Trophoblast cell (in vitro differentiated cells and primary cell): ENCODE results near the gene HIRA.
"Not testable (repeated sequence)": the region's sequence is repeated elsewhere in the genome, so short reads cannot be mapped to it uniquely, and the experiment has no call there.

Experiments
- DNase-seq, 2 donors: peaks; one replicate each; pipeline ENCODE4 v3.0.0-alpha.2; 2016
- H2AFZ ChIP-seq: 2 replicates; pipeline ENCODE4 v1.6.1; 2013; ENCODE audit warnings: low read length, moderate library complexity, mild to moderate bottlenecking; ENCODE audit not compliant: insufficient read depth, poor library complexity
- H2AK5ac ChIP-seq: 2 replicates; pipeline ENCODE4 v1.6.1; 2013; ENCODE audit warnings: mild to moderate bottlenecking, low read length
- H2BK120ac ChIP-seq: 2 replicates; pipeline ENCODE4 v1.6.1; 2013; ENCODE audit warnings: low read length, mild to moderate bottlenecking, moderate library complexity; ENCODE audit not compliant: insufficient read depth, poor library complexity
- H2BK12ac ChIP-seq: 2 replicates; pipeline ENCODE4 v1.6.1; 2013; ENCODE audit warnings: mild to moderate bottlenecking, low read length, moderate library complexity
- H2BK5ac ChIP-seq: 2 replicates; pipeline ENCODE4 v1.6.1; 2013; ENCODE audit warnings: low read length, low read depth, moderate library complexity, mild to moderate bottlenecking; ENCODE audit not compliant: poor library complexity
- H3K14ac ChIP-seq: 2 replicates; pipeline ENCODE4 v1.6.1; 2013; ENCODE audit warnings: mild to moderate bottlenecking, low read length
- H3K18ac ChIP-seq: 2 replicates; pipeline ENCODE4 v1.6.1; 2013; ENCODE audit warnings: mild to moderate bottlenecking, low read length
- H3K23ac ChIP-seq: 2 replicates; pipeline ENCODE4 v1.6.1; 2013; ENCODE audit warnings: low read length
- H3K27ac ChIP-seq: 2 replicates; pipeline ENCODE4 v1.5.1; 2013; ENCODE audit warnings: low read depth, mild to moderate bottlenecking, inconsistent platforms, low read length, moderate library complexity
- H3K27me3 ChIP-seq: 2 replicates; pipeline ENCODE4 v1.6.1; 2013; ENCODE audit warnings: inconsistent platforms, mild to moderate bottlenecking, low read length, moderate library complexity; ENCODE audit not compliant: insufficient read depth
- H3K36me3 ChIP-seq, 2 experiments: 1 replicate in 1 of 2; 2 replicates in 1 of 2; pipeline ENCODE4 v1.6.1; 2013; ENCODE audit warnings: low read length in 2 of 2, mild to moderate bottlenecking in 2 of 2, moderate library complexity in 1 of 2; ENCODE audit not compliant: insufficient read depth in 2 of 2, control insufficient read depth in 1 of 2
- H3K4ac ChIP-seq: 2 replicates; pipeline ENCODE4 v1.6.1; 2013; ENCODE audit warnings: low read depth, mild to moderate bottlenecking, low read length, moderate library complexity
- H3K4me1 ChIP-seq, 2 experiments: 1 replicate in 1 of 2; 2 replicates in 1 of 2; pipeline ENCODE4 v1.6.1; 2013; ENCODE audit warnings: low read length in 2 of 2, mild to moderate bottlenecking in 2 of 2, moderate library complexity in 1 of 2; ENCODE audit not compliant: insufficient read depth in 2 of 2, control insufficient read depth in 1 of 2
- H3K4me2 ChIP-seq: 2 replicates; pipeline ENCODE4 v1.6.1; 2013; ENCODE audit warnings: inconsistent platforms, mild to moderate bottlenecking, low read length, moderate library complexity
- H3K4me3 ChIP-seq: 2 replicates; pipeline ENCODE4 v1.5.1; 2013; ENCODE audit warnings: mild to moderate bottlenecking, low read depth, low read length, inconsistent platforms
- H3K79me1 ChIP-seq: one replicate; pipeline ENCODE4 v1.6.1; 2013; ENCODE audit warnings: low read length
- H3K79me2 ChIP-seq: 2 replicates; pipeline ENCODE4 v1.6.1; 2013; ENCODE audit warnings: low read length, mild to moderate bottlenecking; ENCODE audit not compliant: control insufficient read depth, insufficient read depth, poor library complexity
- H3K9ac ChIP-seq: 2 replicates; pipeline ENCODE4 v1.6.1; 2013; ENCODE audit warnings: mild to moderate bottlenecking, low read length
- H3K9me3 ChIP-seq: 2 replicates; pipeline ENCODE4 v1.6.1; 2013; ENCODE audit warnings: low read depth, mild to moderate bottlenecking, control low read depth, inconsistent platforms, low read length; ENCODE audit not compliant: insufficient read depth
- H4K12ac ChIP-seq: 2 replicates; pipeline ENCODE4 v1.6.1; 2013; ENCODE audit warnings: low read depth, mild to moderate bottlenecking, low read length, moderate library complexity
- H4K8ac ChIP-seq: 2 replicates; pipeline ENCODE4 v1.6.1; 2013; ENCODE audit warnings: low read depth, mild to moderate bottlenecking, low read length, moderate library complexity
- H4K91ac ChIP-seq: one replicate; pipeline ENCODE4 v1.6.1; 2013; ENCODE audit warnings: low read depth, mild to moderate bottlenecking, low read length, moderate library complexity
- WGBS: extraction: QIAGEN DNeasy Blood & Tissue Kit; methylation state at CpG from one replicate; pipeline ENCODE4 v1.1.7; 2013; ENCODE audit warnings: missing lambda C conversion rate; ENCODE audit not compliant: insufficient read length, insufficient coverage; ENCODE audit errors: extremely low coverage; 5-methylcytosine and 5-hydroxymethylcytosine counted together

The HIRA gene

GRCh38 chr22:19368876-19369275, 62.7 kb downstream of the HIRA start:
- H2BK12ac ChIP-seq, result no peak overlapping the region

GRCh38 chr22:19367763-19368367, 63.7 kb downstream of the HIRA start:
- H3K27me3 ChIP-seq, result no peaks in the 10 kb centered on the region
- H4K8ac ChIP-seq, result no peak overlapping the region
- H3K4me2 ChIP-seq, result no peak overlapping the region
- H3K9ac ChIP-seq, result no peak overlapping the region
- H3K4me3 ChIP-seq, result no peak overlapping the region
- no peak overlapping the region for H3K4ac ChIP-seq
- no peak overlapping the region for H2BK12ac ChIP-seq
- no peaks in the 10 kb centered on the region for H3K4me1 ChIP-seq
- no peak overlapping the region for H3K27ac ChIP-seq
- H4K12ac ChIP-seq, result no peak overlapping the region
- H3K23ac ChIP-seq, result no peak overlapping the region
- DNase-seq, result no peak
- no peaks in the 10 kb centered on the region for H3K79me2 ChIP-seq
- H2BK120ac ChIP-seq, result no peak overlapping the region
- no peak overlapping the region for H4K91ac ChIP-seq
- no peaks in the 10 kb centered on the region for H3K9me3 ChIP-seq
- H2AK5ac ChIP-seq, result no peak overlapping the region
- H3K79me1 ChIP-seq, result no peaks in the 10 kb centered on the region
- no peak overlapping the region for H3K18ac ChIP-seq
- H3K36me3 ChIP-seq, result peaks cover 21 to 31% of the 10 kb centered on the region in 2 experiments
- H2BK5ac ChIP-seq, result no peak overlapping the region
- no CpG with 5 or more reads among the region's 3 CpGs for WGBS
- H2AFZ ChIP-seq, result no peak overlapping the region
- no peak overlapping the region for H3K14ac ChIP-seq

More at GRCh38 chr22:19368876-19369275, 62.7 kb downstream of the HIRA start:
- no peak overlapping the region for H3K23ac ChIP-seq
- H3K27me3 ChIP-seq, result no peaks in the 10 kb centered on the region
- H3K79me2 ChIP-seq, result no peaks in the 10 kb centered on the region
- H3K18ac ChIP-seq, result no peak overlapping the region
- no peaks in the 10 kb centered on the region for H3K4me1 ChIP-seq
- no CpG with 5 or more reads among the region's 2 CpGs for WGBS
- H3K36me3 ChIP-seq, result peaks cover 20 to 35% of the 10 kb centered on the region in 2 experiments
- H2AFZ ChIP-seq, result no peak overlapping the region
- no peak overlapping the region for H2AK5ac ChIP-seq
- H3K4me2 ChIP-seq, result no peak overlapping the region
- H3K4me3 ChIP-seq, result no peak overlapping the region
- no peak overlapping the region for H4K8ac ChIP-seq
- DNase-seq, result no peak
- no peak overlapping the region for H3K27ac ChIP-seq
- no peak overlapping the region for H2BK5ac ChIP-seq
- H3K79me1 ChIP-seq, result no peaks in the 10 kb centered on the region
- H4K12ac ChIP-seq, result no peak overlapping the region
- no peak overlapping the region for H2BK120ac ChIP-seq
- H3K9ac ChIP-seq, result no peak overlapping the region
- no peak overlapping the region for H3K14ac ChIP-seq
- H4K91ac ChIP-seq, result no peak overlapping the region
- H3K9me3 ChIP-seq, result no peaks in the 10 kb centered on the region
- H3K4ac ChIP-seq, result no peak overlapping the region

- H3K79me2 ChIP-seq, DNase-seq, H2AK5ac ChIP-seq, H3K9ac ChIP-seq, H2AFZ ChIP-seq, H3K14ac ChIP-seq, H3K23ac ChIP-seq, H3K79me1 ChIP-seq, H3K4ac ChIP-seq, H3K27me3 ChIP-seq, H3K4me3 ChIP-seq, H3K18ac ChIP-seq, H2BK5ac ChIP-seq, H2BK12ac ChIP-seq, H3K9me3 ChIP-seq, H3K4me1 ChIP-seq, H4K8ac ChIP-seq, H4K91ac ChIP-seq, H2BK120ac ChIP-seq, H3K27ac ChIP-seq, H4K12ac ChIP-seq, H3K4me2 ChIP-seq: not testable (repeated sequence)
- peaks cover 36 to 44% of the 10 kb centered on the region in 2 experiments for H3K36me3 ChIP-seq
- WGBS, result no CpG with 5 or more reads among the region's 7 CpGs
Measured at GRCh38 chr22:19363541-19363940, 68.0 kb downstream of the HIRA start.

- no peak overlapping the region for H3K9ac ChIP-seq
- H3K23ac ChIP-seq, result no peak overlapping the region
- no peak overlapping the region for H2BK5ac ChIP-seq
- no peak overlapping the region for H3K4me3 ChIP-seq
- H3K14ac ChIP-seq, result no peak overlapping the region
- H4K91ac ChIP-seq, result no peak overlapping the region
- H2AFZ ChIP-seq, result no peak overlapping the region
- no peak for DNase-seq
- H3K36me3 ChIP-seq, result peaks cover 42 to 51% of the 10 kb centered on the region in 2 experiments
- no peak overlapping the region for H2BK120ac ChIP-seq
- no peak overlapping the region for H2AK5ac ChIP-seq
- no peak overlapping the region for H4K8ac ChIP-seq
- no peak overlapping the region for H4K12ac ChIP-seq
- H3K4ac ChIP-seq, result no peak overlapping the region
- no peak overlapping the region for H3K4me2 ChIP-seq
- no peak overlapping the region for H3K27ac ChIP-seq
- peaks cover 2% of the 10 kb centered on the region for H3K9me3 ChIP-seq
- WGBS, result no CpG with 5 or more reads among the region's 7 CpGs
- H3K4me1 ChIP-seq, result peaks cover 14 to 15% of the 10 kb centered on the region in 2 experiments
- H3K27me3 ChIP-seq, result no peaks in the 10 kb centered on the region
- peaks cover 3% of the 10 kb centered on the region for H3K79me1 ChIP-seq
- no peak overlapping the region for H2BK12ac ChIP-seq
- no peak overlapping the region for H3K18ac ChIP-seq
- H3K79me2 ChIP-seq, result no peaks in the 10 kb centered on the region
Measured at GRCh38 chr22:19361501-19362103, 69.9 kb downstream of the HIRA start.
